ENCODE measurements around the gene RBX1.

DNA sequence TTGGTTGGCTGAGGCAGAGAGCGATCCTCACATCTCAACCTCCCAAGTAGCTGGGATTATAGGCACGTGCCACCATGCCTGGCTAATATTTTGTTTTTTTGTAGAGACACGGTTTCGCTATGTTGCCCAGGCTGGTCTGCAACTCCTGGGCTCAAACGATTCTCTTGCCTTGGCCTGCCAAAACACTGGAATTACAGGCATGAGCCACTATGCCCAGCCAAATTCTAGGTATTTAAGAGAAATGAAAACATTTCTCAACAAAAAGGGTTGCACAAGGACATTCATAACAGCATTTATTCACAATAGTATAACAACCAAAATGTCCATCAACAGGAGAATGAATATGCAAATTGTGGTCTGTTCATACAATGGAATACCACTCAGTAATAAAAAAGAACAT is 31.7 kb upstream of the RBX1 start:
- TF ChIP-seq CTCF (IDR thresholded peaks at IDR 0.05) (no peak), POLR2A (IDR thresholded peaks at IDR 0.05) (no peak), POLR2AphosphoS5 (IDR thresholded peaks at IDR 0.05; ENCODE audit: insufficient read depth in 1 of 2, low read depth in 1 of 2) (no peak)

All from vagina (tissue), 2 donors.